HepG2 (cell line): ENCODE results near the gene CDCA4. TPM values are rescaled to one million over a fixed set of nuclear protein-coding genes. Genes with fewer than 3 reads are reported as not detected.

Experiments
- FIP1L1 ChIP-seq: fragments of 200-400 bp; formaldehyde crosslinking; IDR thresholded peaks from 2 replicates; pipeline ENCODE4 v1.6.1; 2018; ENCODE audit warnings: low read depth, mild to moderate bottlenecking, low read length, moderate library complexity, borderline replicate concordance; ENCODE audit not compliant: insufficient read depth
- KLF13 ChIP-seq: sonication (generic); formaldehyde crosslinking; IDR thresholded peaks from 2 replicates; pipeline ENCODE4 v1.4.0; 2020; ENCODE audit warnings: mild to moderate bottlenecking, missing genetic modification reagents
- MLX ChIP-seq: IDR thresholded peaks from 2 replicates; pipeline ENCODE4 v1.6.1; 2016
- MTA1 ChIP-seq: sonication (generic); formaldehyde crosslinking; IDR thresholded peaks from 2 replicates; pipeline ENCODE4 v1.4.0; 2020; ENCODE audit warnings: missing genetic modification reagents, mild to moderate bottlenecking, borderline replicate concordance
- RARG ChIP-seq: sonication (generic); formaldehyde crosslinking; IDR thresholded peaks from 2 replicates; pipeline ENCODE4 v1.4.0; 2020; ENCODE audit warnings: low read depth, mild to moderate bottlenecking, missing genetic modification reagents
- TCF7L2 ChIP-seq: IDR thresholded peaks from 2 replicates; pipeline ENCODE4 v1.6.1; 2011; ENCODE audit warnings: mild to moderate bottlenecking, low read depth, low read length, moderate library complexity
- TEAD3 ChIP-seq: optimal IDR thresholded peaks from 2 replicates; pipeline ENCODE3; 2016; ENCODE audit warnings: borderline replicate concordance
- ZBED4 ChIP-seq: sonication (generic); formaldehyde crosslinking; IDR thresholded peaks from 2 replicates; pipeline ENCODE4 v1.4.0; 2020; ENCODE audit warnings: missing genetic modification reagents, borderline replicate concordance
- ZBTB38 ChIP-seq: sonication (generic); formaldehyde crosslinking; IDR thresholded peaks from 2 replicates; pipeline ENCODE4 v1.5.1; 2020; ENCODE audit warnings: mild to moderate bottlenecking, missing genetic modification reagents
- ZC3H13 ChIP-seq: sonication (generic); formaldehyde crosslinking; IDR thresholded peaks from 2 replicates; pipeline ENCODE4 v1.8.1; 2023; ENCODE audit warnings: mild to moderate bottlenecking, missing genetic modification reagents, moderate library complexity
- ZNF33B ChIP-seq: sonication (generic); formaldehyde crosslinking; IDR thresholded peaks from 2 replicates; pipeline ENCODE4 v1.5.1; 2020; ENCODE audit warnings: mild to moderate bottlenecking, missing genetic modification reagents
- ZNF614 ChIP-seq: IDR thresholded peaks from 2 replicates; pipeline ENCODE4 v1.6.1; 2018; ENCODE audit warnings: missing biosample characterization, missing genetic modification reagents, inconsistent platforms, borderline replicate concordance
- ZNF691 ChIP-seq: sonication (generic); formaldehyde crosslinking; IDR thresholded peaks from 2 replicates; pipeline ENCODE4 v1.4.0; 2020; ENCODE audit warnings: missing genetic modification reagents, low read depth, mild to moderate bottlenecking, borderline replicate concordance
- ZNF768 ChIP-seq: sonication (generic); formaldehyde crosslinking; IDR thresholded peaks from 2 replicates; pipeline ENCODE4 v1.4.0; 2020; ENCODE audit warnings: missing genetic modification reagents
- ZSCAN29 ChIP-seq: sonication (generic); formaldehyde crosslinking; conservative IDR thresholded peaks from 2 replicates; pipeline ENCODE4 v1.4.0; 2020; ENCODE audit warnings: mild to moderate bottlenecking, missing genetic modification reagents
- polyA plus RNA-seq, 8 experiments: library from polyadenylated mRNA; depleted of rRNA in 3 of 8; stranded (reverse) in 7 of 8; unstranded in 1 of 8; fragments of >200 nt; fragmentation: Illumina TruSeq in 4 of 8; extraction: Trizol in 4 of 8; gene quantifications; 2 replicates each; pipeline versions ENCODE4 v1.2.1 to v1.2.3, GENCODE V29; 2011 to 2016; ENCODE audit warnings: low read depth in 4 of 8, missing spikeins in 1 of 8, mixed read lengths in 1 of 8; ENCODE audit not compliant: insufficient read depth in 1 of 8
- total RNA-seq, 5 experiments: library from RNA; depleted of rRNA; stranded (reverse); fragments of >200 nt; fragmentation: Illumina TruSeq; extraction: Trizol; gene quantifications; 2 replicates each; pipeline ENCODE4 v1.2.3, GENCODE V29; 2016; ENCODE audit warnings: low read depth in 1 of 5
- TF ChIP-seq, protein P1 (sequence below): sonication (generic); formaldehyde crosslinking; IDR thresholded peaks from 2 replicates; pipeline ENCODE4 v1.4.0; 2020; ENCODE audit warnings: missing genetic modification reagents; ENCODE audit errors: not compliant biosample characterization

Gene CDCA4
- total and polyA plus RNA-seq, 2 of the 13 experiments (the other 11 are each of a cell fraction or from before 2014, with no cell fraction given) = 19.7 to 43.1 TPM

DNA sequence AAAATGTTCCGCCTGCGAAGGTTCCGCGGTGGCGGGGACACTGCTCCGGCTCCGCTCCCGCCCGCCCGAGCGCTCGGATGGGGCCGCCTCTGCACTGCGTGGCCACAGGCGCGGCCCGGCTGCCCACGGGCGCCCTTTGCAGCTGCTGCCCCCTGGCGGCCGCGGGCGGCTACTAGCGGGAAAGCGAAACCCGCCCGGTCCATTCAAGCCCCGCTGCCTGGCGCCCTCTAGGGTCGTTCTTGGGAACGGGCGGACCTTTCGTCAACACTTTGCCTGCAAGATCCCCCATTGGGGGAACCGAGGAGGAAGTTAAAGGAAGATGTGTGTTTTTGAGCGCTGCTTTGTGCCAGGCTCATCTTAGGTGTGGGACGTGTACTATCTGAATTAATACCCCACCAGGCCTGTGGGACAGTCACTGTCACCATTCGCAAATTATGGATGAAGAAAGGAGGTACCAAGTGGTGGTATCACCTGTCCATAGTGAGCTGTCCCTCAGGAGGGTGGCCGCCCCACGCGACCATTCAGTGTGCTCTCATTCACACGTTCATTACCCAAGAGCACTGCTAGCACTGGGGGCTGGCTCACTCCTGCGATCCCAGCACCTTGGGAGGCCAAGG lies 24.9 kb upstream of the CDCA4 start (continued):
- TF ChIP-seq ZNF691 (CRISPR knock-in tag) (no peak), ZNF33B (no peak), ZNF768 (CRISPR knock-in tag) (peak; percentile 71), MTA1 (peak; percentile 73; the same call in 1 of the 2 replicates), TCF7L2 (no peak), ZSCAN29 (CRISPR knock-in tag) (no peak), MLX (CRISPR knock-in tag) (no peak), ZNF614 (CRISPR knock-in tag) (no peak; the same call in 1 of the 2 replicates), ZBED4 (CRISPR knock-in tag) (peak; percentile 96), ZC3H13 (CRISPR knock-in tag) (no peak), TEAD3 (CRISPR knock-in tag) (peak; percentile 53), FIP1L1 (no peak), ZBTB38 (CRISPR knock-in tag) (0 out of 2 replicates have a peak, but pooled peaks have one; percentile 26), KLF13 (CRISPR knock-in tag) (no peak), RARG (CRISPR knock-in tag) (no peak)
- TF ChIP-seq, protein P1, sequence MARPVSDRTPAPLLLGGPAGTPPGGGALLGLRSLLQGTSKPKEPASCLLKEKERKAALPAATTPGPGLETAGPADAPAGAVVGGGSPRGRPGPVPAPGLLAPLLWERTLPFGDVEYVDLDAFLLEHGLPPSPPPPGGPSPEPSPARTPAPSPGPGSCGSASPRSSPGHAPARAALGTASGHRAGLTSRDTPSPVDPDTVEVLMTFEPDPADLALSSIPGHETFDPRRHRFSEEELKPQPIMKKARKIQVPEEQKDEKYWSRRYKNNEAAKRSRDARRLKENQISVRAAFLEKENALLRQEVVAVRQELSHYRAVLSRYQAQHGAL = no peak
